Ectodermal cell (in vitro differentiated cells): Measurements from ENCODE around the gene KIRREL3.

ENCODE experiments used
- H3K27ac ChIP-seq: 2 replicates; pipeline ENCODE4 v1.7.0; 2013; ENCODE audit warnings: mild to moderate bottlenecking, low read depth, low read length; ENCODE audit not compliant: insufficient read depth, poor library complexity, severe bottlenecking
- H3K27me3 ChIP-seq: 2 replicates; pipeline ENCODE4 v1.7.0; 2013; ENCODE audit warnings: mild to moderate bottlenecking, low read length; ENCODE audit not compliant: insufficient read depth, control insufficient read depth, poor library complexity, severe bottlenecking
- H3K36me3 ChIP-seq: one replicate; pipeline ENCODE4 v1.7.0; 2013; ENCODE audit warnings: low read length; ENCODE audit not compliant: control insufficient read depth, insufficient read depth
- H3K4me1 ChIP-seq: one replicate; pipeline ENCODE4 v1.7.0; 2013; ENCODE audit warnings: low read length; ENCODE audit not compliant: control insufficient read depth, insufficient read depth
- H3K4me3 ChIP-seq: 2 replicates; pipeline ENCODE4 v1.7.0; 2013; ENCODE audit warnings: low read depth, low read length, control low read depth; ENCODE audit not compliant: insufficient read depth
- H3K9me3 ChIP-seq: 2 replicates; pipeline ENCODE4 v1.7.0; 2013; ENCODE audit warnings: mild to moderate bottlenecking, low read length, moderate library complexity; ENCODE audit not compliant: control insufficient read depth
- WGBS, 2 experiments: methylation state at CpG; one replicate each; pipeline ENCODE4 v1.1.7; 2013; ENCODE audit warnings: missing lambda C conversion rate in 2 of 2; 5-methylcytosine and 5-hydroxymethylcytosine counted together

KIRREL3 gene

GRCh38 chr11:126658306-126659056 lies 342.1 kb downstream of the KIRREL3 start:
- H3K4me3 ChIP-seq: no peak overlapping the region
- no peaks in the 10 kb centered on the region for H3K36me3 ChIP-seq
- peaks cover 12% of the 10 kb centered on the region for H3K4me1 ChIP-seq
- no peaks in the 10 kb centered on the region for H3K9me3 ChIP-seq
- no peaks in the 10 kb centered on the region for H3K27me3 ChIP-seq
- 91 to 93% methylated on average over 6 of the region's 6 CpGs for WGBS, 2 experiments
- no peak overlapping the region for H3K27ac ChIP-seq

GRCh38 chr11:126655807-126656128 lies 344.8 kb downstream of the KIRREL3 start:
- H3K4me1 ChIP-seq: peaks cover 12% of the 10 kb centered on the region
- H3K27me3 ChIP-seq: no peaks in the 10 kb centered on the region
- no peak overlapping the region for H3K4me3 ChIP-seq
- H3K36me3 ChIP-seq: no peaks in the 10 kb centered on the region
- H3K27ac ChIP-seq: no peak overlapping the region
- 82 to 86% methylated on average over 2 of the region's 2 CpGs for WGBS, 2 experiments
- H3K9me3 ChIP-seq: no peaks in the 10 kb centered on the region

DNA sequence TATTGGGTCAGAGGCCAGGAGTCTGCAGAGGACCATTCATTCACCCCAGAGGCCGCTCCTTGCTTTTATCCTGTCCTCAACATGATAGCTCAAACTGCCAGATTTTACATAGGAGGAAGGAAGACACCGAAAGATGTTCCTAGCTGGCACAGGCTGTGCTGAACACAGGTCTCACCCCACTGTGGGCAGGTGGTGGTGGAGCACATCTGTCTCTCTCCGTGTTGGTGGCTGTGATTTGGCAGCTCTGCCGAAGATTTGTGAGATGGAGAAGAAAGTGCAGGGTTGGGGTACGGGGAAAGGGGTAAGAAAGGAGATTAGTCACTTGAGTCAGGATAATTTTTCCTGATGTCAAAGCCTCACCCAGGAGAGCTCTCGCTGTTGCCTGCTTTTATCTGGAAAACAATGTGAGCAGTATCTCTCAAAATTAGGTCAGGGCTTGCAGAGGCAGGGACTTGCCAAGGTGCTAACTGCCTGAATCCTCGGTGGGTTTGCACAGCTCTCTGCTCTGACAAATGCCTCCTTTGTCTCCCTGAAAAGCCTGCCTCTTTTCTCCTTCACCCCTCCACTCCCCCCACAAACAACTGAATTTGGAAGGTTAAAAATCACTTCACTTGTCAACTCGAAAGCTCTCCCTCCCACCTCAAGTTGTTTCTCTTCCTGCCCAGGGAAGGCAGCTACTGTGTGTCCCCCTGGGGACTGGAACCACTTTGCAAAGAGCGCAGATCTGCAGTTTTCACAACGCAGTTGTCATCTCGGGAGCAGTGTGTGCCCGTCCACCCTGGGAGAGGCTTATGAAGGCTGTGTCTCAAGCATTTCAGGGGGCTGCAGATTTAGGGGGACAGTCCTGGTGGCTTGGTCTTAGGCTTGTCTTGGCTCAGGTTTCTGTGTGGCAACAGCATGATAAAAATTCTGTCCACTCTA lies 345.4 kb downstream of the KIRREL3 start:
- H3K4me3 ChIP-seq: no peak overlapping the region
- 63 to 64% methylated on average over 12 of the region's 12 CpGs for WGBS, 2 experiments
- H3K27ac ChIP-seq: peak overlapping the region; percentile 47

GRCh38 chr11:126653040-126653439 lies 347.5 kb downstream of the KIRREL3 start:
- H3K27me3 ChIP-seq: no peaks in the 10 kb centered on the region
- H3K4me3 ChIP-seq: no peak overlapping the region
- H3K36me3 ChIP-seq: no peaks in the 10 kb centered on the region
- H3K27ac ChIP-seq: no peak overlapping the region
- 94 to 95% methylated on average over 7 of the region's 8 CpGs for WGBS, 2 experiments
- peaks cover 12% of the 10 kb centered on the region for H3K4me1 ChIP-seq
- no peaks in the 10 kb centered on the region for H3K9me3 ChIP-seq

More for the DNA sequence above, 345.4 kb downstream of the KIRREL3 start:
- H3K36me3 ChIP-seq: no peaks in the 10 kb centered on the region
- no peaks in the 10 kb centered on the region for H3K27me3 ChIP-seq
- no peaks in the 10 kb centered on the region for H3K9me3 ChIP-seq
- H3K4me1 ChIP-seq: peaks cover 12% of the 10 kb centered on the region

DNA sequence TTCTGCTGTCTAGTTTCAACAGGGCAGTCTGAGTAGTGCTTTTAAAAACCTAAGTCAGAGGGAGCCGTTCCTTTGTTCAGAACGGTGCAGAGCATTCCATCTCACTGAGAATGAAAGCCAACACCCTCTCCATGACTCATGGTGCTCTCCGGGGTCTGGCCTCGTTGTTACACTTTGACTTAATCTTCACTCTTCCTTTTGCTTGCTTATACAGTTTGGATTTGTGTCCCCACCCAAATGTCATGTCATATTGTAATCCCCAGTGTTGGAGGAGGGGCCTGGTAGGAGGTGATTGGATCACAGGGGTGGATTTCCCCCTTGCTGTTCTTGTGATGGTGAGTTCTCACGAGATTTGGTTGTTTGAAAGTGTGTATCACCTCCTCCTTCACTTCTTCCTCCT lies 352.8 kb downstream of the KIRREL3 start:
- Histone ChIP-seq H3K36me3 (no peaks in the 10 kb centered on the region), H3K4me1 (peaks cover 4% of the 10 kb centered on the region), H3K27me3 (no peaks in the 10 kb centered on the region), H3K27ac (no peak overlapping the region), H3K4me3 (no peak overlapping the region), H3K9me3 (no peaks in the 10 kb centered on the region)
- 63 to 73% methylated on average over 5 of the region's 5 CpGs for WGBS, 2 experiments

DNA sequence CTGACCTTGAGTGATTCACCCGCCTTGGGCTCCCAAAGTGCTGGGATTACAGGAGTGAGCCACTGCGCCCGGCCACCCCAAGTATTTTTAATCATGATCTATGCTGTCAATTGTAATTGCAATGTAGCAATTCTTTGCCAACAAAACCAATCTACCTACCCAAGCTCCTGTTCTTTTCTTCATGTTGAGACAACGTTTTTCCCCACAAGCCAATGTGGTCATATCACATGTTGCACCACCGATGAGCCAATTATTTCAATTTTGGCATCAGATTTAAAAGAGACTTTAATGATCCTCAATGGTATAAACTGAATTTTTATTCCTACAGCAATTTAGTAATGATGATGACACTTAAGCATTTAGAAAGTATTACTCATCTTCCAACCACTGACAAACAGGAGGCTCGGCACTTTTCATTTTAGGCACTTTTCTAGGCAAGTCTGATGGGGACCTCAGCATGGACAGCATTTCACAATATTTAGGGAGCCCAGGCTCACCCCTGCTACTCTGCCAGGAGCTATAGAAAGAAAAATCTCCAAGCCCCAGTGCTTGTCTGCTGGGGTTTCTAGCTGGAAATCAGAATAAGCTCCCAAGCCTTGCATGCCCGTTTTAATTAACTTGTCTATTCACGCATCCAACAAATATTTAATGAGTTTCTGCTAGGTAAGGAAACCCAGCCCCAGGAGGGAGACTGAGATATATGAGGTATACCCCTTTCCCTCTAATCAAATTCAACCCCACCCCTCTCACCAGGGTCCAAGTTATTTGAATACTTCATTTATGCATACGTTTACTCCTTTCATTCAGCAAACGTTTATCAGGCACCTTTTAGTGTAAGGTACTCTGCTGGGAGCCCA lies 353.6 kb downstream of the KIRREL3 start:
- H3K4me1 ChIP-seq: peaks cover 4% of the 10 kb centered on the region
- H3K27ac ChIP-seq: no peak overlapping the region
- H3K4me3 ChIP-seq: no peak overlapping the region
- no peaks in the 10 kb centered on the region for H3K27me3 ChIP-seq
- WGBS, 2 experiments: 92 to 94% methylated on average over 8 to 10 of the region's 10 CpGs
- H3K36me3 ChIP-seq: no peaks in the 10 kb centered on the region
- H3K9me3 ChIP-seq: no peaks in the 10 kb centered on the region

GRCh38 chr11:126645186-126645585 lies 355.4 kb downstream of the KIRREL3 start:
- H3K36me3 ChIP-seq: no peaks in the 10 kb centered on the region
- no peaks in the 10 kb centered on the region for H3K9me3 ChIP-seq
- H3K4me1 ChIP-seq: peaks cover 8% of the 10 kb centered on the region
- no peaks in the 10 kb centered on the region for H3K27me3 ChIP-seq
- 88 to 90% methylated on average over 7 of the region's 7 CpGs for WGBS, 2 experiments
- no peak overlapping the region for H3K27ac ChIP-seq
- H3K4me3 ChIP-seq: no peak overlapping the region

GRCh38 chr11:126640186-126640585 lies 360.4 kb downstream of the KIRREL3 start:
- H3K4me3 ChIP-seq: no peak overlapping the region
- H3K27ac ChIP-seq: no peak overlapping the region
- 95 to 97% methylated on average over 12 of the region's 12 CpGs for WGBS, 2 experiments

GRCh38 chr11:126639692-126640091 lies 360.9 kb downstream of the KIRREL3 start:
- H3K27me3 ChIP-seq: no peaks in the 10 kb centered on the region
- peaks cover 22% of the 10 kb centered on the region for H3K4me1 ChIP-seq
- H3K36me3 ChIP-seq: no peaks in the 10 kb centered on the region
- H3K27ac ChIP-seq: no peak overlapping the region
- 94 to 100% methylated on average over 2 to 3 of the region's 3 CpGs for WGBS, 2 experiments
- H3K4me3 ChIP-seq: no peak overlapping the region
- H3K9me3 ChIP-seq: no peaks in the 10 kb centered on the region

More at GRCh38 chr11:126640186-126640585, 360.4 kb downstream of the KIRREL3 start:
- H3K9me3 ChIP-seq: no peaks in the 10 kb centered on the region
- H3K27me3 ChIP-seq: no peaks in the 10 kb centered on the region
- H3K36me3 ChIP-seq: no peaks in the 10 kb centered on the region
- peaks cover 23% of the 10 kb centered on the region for H3K4me1 ChIP-seq
